ENCODE measurements around the gene XRCC4.

DNA sequence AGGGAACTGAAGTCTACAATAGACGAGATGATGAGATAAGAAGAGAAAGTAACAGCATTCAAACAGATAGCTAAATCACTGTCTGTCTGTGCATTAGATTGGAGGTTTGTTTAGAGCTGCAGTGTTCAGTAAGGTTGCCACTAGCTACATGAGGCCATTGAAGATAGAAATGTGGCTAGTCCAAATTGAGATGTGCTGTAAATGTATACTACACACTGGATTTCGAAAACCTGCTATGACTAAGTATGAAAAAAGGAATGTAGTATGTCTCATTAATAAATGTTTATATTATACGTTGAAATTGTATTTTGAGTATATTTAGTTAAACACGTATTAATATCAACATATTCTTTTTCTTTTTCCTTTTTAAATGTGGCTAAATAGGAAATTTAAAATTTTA lies 142.1 kb downstream of the XRCC4 start:
- TF ChIP-seq CTCF (IDR thresholded peaks at IDR 0.05; ENCODE audit: low read depth, low read length), result no peak
- no peak for TF ChIP-seq MAX (IDR thresholded peaks at IDR 0.05; ENCODE audit: low read depth, low read length)
- TF ChIP-seq POLR2A (IDR thresholded peaks at IDR 0.05; ENCODE audit: extremely low read depth, insufficient read length), result no peak
- TF ChIP-seq MYC (IDR thresholded peaks at IDR 0.05; ENCODE audit: low read depth, low read length), result no peak

Measured in NB4 (cell line).